HCT116 (cell line): ENCODE data around the gene POFUT2.

Experiments used
- CEBPB ChIP-seq: IDR thresholded peaks from 2 replicates; pipeline ENCODE4 v1.6.1; 2012; ENCODE audit warnings: low read depth
- EZH2 ChIP-seq: fragments of 200-600 bp; sonication (generic); IDR thresholded peaks from 2 replicates; pipeline ENCODE4 v1.6.1; 2017; ENCODE audit warnings: antibody characterized with exemption, mixed run types
- EZH2phosphoT487 ChIP-seq: fragments of 200-600 bp; IDR thresholded peaks from 2 replicates; pipeline ENCODE4 v1.6.1; 2018; ENCODE audit warnings: antibody characterized with exemption, borderline replicate concordance
- FOSL1 ChIP-seq: IDR thresholded peaks from 2 replicates; pipeline ENCODE4 v1.6.1; 2012; ENCODE audit warnings: low read depth
- POLR2A ChIP-seq: IDR thresholded peaks from 2 replicates; pipeline ENCODE4 v1.7.0; 2011; ENCODE audit warnings: borderline replicate concordance; ENCODE audit not compliant: insufficient read depth, insufficient read length; ENCODE audit errors: extremely low read depth
- POLR2AphosphoS5 ChIP-seq: IDR thresholded peaks from 2 replicates; pipeline ENCODE4 v1.6.1; 2011; ENCODE audit warnings: mild to moderate bottlenecking, low read depth, low read length, moderate library complexity
- RAD21 ChIP-seq: IDR thresholded peaks from 2 replicates; pipeline ENCODE4 v1.6.1; 2012; ENCODE audit warnings: low read depth, mild to moderate bottlenecking
- SRF ChIP-seq: IDR thresholded peaks from 2 replicates; pipeline ENCODE4 v1.6.1; 2012; ENCODE audit warnings: low read depth
- TCF7L2 ChIP-seq: IDR thresholded peaks from 2 replicates; pipeline ENCODE4 v1.7.0; 2011; ENCODE audit warnings: borderline replicate concordance, inconsistent platforms; ENCODE audit not compliant: insufficient read depth, insufficient read length; ENCODE audit errors: extremely low read depth
- ZNF274 ChIP-seq: fragments of 200-500 bp; sonication (Bioruptor generic); IDR thresholded peaks from 2 replicates; pipeline ENCODE4 v1.6.1; 2014; ENCODE audit warnings: mild to moderate bottlenecking, low read depth, low read length, inconsistent platforms
- TF ChIP-seq, protein P1 (sequence below), 3 experiments: fragments of 200-600 bp in 1 of 3; sonication (generic) in 1 of 3; IDR thresholded peaks in 2 of 3; conservative IDR thresholded peaks in 1 of 3; 2 replicates each; pipeline ENCODE4 v1.5.1; 2012 to 2017; ENCODE audit warnings: low read depth in 2 of 3, low read length in 2 of 3, antibody characterized with exemption in 1 of 3, borderline replicate concordance in 1 of 3, control low read depth in 1 of 3, mild to moderate bottlenecking in 1 of 3, mixed read lengths in 1 of 3, mixed run types in 1 of 3, moderate library complexity in 1 of 3; ENCODE audit not compliant: insufficient read depth in 1 of 3
- TF ChIP-seq, protein P2 (sequence below): IDR thresholded peaks from 2 replicates; pipeline ENCODE4 v1.6.1; 2012

DNA sequence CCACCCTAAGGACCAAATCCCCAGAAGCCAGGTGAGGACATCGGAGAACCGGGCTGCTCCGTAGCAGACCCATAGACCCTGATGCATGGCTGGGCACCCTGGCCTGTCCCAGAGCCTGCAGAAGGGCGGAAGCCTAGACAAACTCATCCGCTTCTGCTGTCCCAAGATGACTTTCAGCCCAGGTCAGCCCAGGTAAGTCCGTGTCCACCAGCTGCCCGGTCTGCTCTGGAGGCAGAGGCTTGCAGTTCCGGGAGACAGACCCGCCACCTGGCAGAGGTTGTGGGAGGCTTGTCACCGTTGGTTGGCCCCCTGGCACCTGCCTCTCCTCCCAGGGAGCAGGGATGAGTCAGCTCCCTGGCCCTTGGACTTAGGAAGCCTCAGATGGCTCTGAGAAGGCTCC lies 22.8 kb upstream of the POFUT2 start:
- TF ChIP-seq, protein P1, sequence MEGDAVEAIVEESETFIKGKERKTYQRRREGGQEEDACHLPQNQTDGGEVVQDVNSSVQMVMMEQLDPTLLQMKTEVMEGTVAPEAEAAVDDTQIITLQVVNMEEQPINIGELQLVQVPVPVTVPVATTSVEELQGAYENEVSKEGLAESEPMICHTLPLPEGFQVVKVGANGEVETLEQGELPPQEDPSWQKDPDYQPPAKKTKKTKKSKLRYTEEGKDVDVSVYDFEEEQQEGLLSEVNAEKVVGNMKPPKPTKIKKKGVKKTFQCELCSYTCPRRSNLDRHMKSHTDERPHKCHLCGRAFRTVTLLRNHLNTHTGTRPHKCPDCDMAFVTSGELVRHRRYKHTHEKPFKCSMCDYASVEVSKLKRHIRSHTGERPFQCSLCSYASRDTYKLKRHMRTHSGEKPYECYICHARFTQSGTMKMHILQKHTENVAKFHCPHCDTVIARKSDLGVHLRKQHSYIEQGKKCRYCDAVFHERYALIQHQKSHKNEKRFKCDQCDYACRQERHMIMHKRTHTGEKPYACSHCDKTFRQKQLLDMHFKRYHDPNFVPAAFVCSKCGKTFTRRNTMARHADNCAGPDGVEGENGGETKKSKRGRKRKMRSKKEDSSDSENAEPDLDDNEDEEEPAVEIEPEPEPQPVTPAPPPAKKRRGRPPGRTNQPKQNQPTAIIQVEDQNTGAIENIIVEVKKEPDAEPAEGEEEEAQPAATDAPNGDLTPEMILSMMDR (IDR thresholded peaks at IDR 0.05 in 2 of 3, conservative IDR thresholded peaks at IDR 0.05 in 1 of 3; ENCODE audit: borderline replicate concordance in 1 of 3, insufficient read depth in 1 of 3, low read depth in 2 of 3, low read length in 2 of 3): no peak
- TF ChIP-seq ZNF274: no peak
- TF ChIP-seq EZH2phosphoT487: no peak
- TF ChIP-seq, protein P2, sequence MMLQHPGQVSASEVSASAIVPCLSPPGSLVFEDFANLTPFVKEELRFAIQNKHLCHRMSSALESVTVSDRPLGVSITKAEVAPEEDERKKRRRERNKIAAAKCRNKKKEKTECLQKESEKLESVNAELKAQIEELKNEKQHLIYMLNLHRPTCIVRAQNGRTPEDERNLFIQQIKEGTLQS: no peak
- no peak for TF ChIP-seq POLR2A
- TF ChIP-seq EZH2: no peak
- TF ChIP-seq FOSL1: no peak
- TF ChIP-seq POLR2AphosphoS5: no peak
- no peak for TF ChIP-seq RAD21
- no peak for TF ChIP-seq SRF
- TF ChIP-seq CEBPB: no peak
- TF ChIP-seq TCF7L2: no peak
